ENCODE measurements around the gene KLF12.

The KLF12 gene

DNA sequence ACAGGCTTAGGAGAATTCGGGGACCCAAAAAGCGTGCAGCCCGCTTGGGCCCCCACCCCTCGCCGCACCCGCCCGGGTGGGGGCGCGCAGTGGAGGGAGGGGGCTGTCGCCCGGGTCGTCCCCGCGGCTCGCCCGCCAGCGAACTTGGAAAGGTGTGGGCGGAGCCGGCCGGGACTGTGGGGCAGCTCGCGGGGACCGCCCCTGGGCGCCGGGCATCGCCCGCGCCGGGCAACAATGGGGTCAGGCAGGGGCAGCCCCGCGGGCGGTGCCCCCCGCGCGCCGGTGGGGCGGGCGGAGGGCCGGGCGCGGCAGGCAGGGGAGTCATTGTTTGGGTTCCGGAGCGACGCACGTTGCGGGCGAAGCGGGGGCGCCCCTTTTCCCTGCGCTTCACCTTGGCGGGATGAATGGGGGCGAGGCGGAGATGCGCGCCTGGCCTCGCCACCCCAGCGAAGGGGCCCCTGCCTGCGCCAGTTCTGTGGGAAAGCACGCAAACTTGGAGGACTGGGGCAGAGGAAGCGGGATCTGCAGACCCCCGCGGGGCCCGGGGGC, 647 bp upstream of the KLF12 start:
- DNase-seq = peak; percentile 66

DNA sequence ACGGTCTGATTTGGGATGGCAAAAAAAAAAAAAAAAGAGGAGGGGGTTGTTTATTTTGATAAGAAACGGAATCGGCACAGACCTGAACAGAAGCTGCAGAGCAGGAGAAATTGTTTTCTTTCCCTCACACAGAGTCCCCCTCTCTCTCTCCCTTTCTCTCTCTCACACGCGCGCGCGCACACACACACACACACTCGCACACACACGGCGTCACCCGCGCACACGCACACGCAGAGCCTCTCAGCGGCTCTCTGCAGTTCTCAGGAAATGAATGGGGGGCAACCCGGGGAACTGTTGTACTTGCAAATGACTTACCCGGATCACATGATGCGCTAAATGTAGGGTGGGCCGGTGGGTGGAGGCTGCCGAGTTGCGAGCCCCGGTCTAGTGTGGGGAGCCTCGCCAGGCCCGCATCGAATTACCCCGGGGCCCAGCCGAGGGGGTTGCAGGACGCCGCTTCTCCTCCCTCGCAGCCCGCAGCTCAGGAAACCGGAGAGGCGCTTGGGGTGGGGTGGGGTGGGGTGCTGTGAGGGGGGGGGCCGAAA, 475 bp downstream of the KLF12 start:
- DNase-seq = peak; percentile 94

DNA sequence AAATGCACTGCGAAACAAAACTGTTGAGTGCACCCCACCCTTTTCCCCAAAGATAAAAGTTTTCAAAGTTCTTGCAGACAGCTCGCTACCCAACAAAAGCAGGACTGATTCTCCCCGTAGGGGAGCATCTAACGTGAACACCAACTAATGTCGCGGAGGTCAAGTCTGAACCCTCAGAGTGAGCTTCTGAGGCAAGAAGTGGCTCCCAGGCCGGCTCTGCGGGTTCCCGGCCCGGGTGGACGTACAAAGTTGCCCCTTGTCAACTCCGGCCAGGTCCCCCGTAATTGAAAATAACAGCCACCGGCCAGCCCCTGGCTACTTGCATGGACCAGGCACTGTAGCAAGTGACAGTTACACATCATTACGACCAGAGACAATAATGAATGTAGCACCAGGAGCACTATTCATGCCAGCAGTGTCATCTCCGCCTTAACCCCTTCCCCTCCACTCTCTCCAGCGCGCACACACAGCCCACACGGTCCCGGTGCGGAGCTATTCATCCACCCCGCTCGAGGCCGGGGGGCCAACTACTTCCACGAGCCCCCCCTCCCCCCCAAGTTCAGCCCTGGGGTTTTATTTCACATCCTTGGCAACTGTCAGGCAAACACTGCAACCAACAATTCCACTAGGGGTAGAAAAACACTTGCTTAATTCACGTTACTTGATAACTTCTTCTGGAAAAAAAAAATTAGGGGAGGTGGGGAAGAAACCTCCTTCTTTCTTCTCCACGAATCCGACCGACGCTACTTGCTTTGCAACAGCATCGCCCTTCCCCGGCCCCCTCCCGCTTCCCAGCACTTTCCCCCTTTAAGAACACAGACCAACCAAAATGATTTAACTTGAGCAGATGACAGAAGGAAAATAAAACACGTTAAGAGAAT, 1.2 kb downstream of the KLF12 start:
- DNase-seq = peak; percentile 63

- DNase-seq = peak; percentile 86
These were observed 1.9 kb downstream of the KLF12 start for GRCh38 chr13:74132152-74132775.

GRCh38 chr13:74131227-74131626, 3.0 kb downstream of the KLF12 start:
- no peak for DNase-seq

GRCh38 chr13:74129500-74130191, 4.6 kb downstream of the KLF12 start:
- DNase-seq = peak; percentile 62

- DNase-seq = no peak
These were observed 5.9 kb downstream of the KLF12 start for GRCh38 chr13:74128156-74128767.

GRCh38 chr13:74118328-74118727, 15.9 kb downstream of the KLF12 start:
- no peak for DNase-seq

DNA sequence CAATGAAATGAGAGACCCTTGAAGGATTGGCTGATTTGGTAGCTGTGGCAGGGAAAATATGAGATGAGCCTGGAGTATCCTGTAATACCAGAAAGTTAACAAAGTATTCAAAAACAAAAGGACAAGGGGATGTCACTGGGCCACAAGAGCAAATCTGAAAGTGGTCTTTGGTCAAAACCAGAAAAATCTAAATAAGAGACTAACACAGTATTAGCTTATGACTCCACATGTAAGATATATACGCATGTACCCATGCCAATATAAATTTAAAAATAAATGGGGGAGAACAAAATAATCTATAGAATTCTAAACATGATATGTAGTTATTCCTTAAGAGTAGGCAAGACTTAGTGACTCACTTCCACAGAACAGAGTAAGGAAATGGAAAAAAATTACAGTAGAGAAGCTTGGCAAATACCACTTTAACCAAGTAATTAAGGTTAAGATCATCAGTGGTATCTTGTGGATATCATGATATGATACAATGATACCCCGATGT, 16.9 kb downstream of the KLF12 start:
- DNase-seq = no peak

DNA sequence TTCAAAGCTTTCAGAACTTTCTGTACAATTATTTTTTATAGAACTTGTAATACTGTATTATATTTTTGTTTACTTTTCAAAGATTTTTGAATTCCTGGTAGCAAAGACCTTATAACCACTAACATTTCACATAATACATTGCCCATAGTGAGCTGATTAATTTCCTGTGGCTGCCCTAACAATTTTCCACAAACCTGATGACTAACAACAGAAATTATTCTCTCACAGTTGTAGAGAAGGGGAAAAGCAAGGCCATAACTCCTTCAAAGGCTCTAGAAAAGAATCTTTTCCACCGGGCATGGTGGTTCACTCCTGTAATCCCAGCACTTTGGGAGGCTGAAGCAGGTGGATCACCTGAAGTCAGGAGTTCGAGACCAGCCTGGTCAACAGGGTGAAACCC, 19.1 kb downstream of the KLF12 start:
- DNase-seq = no peak

DNA sequence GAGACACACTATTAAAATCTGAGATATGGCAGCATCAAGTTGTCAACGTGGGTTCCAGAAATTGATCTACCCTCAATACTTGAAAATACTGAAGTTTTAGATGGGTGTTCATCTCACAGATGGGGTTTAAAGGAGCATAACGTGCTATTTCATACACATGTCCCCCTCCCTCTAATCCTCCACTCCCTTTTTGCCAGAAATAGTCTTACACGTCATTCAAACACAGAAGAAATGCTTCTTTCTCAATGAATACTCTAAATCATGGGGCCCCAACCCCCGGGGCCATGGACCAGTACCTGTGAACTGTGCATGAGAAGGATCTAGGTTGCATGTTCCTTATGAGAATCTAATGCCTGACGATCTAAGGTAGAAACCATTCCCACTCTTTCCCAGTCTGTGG, 19.6 kb downstream of the KLF12 start:
- DNase-seq = no peak

DNA sequence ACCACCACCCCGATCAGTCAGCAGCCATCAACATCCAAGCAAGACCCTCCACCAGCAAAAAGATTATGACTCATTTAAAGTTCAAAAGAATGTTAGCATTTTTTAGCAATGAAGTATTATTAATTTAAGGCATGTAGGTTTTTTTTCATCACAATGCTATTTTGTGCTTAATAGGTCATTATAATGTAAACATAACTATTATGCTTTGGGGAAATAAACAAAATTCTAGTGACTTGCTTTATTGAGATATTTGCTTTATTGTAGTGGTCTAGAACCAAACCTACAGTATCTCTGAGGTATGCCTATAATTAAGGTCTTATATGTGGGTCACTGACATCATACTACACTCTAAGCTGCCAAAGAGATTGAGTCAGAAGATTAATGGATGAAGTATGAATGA, 20.0 kb downstream of the KLF12 start:
- no peak for DNase-seq

- DNase-seq = no peak
These were observed 22.0 kb downstream of the KLF12 start for GRCh38 chr13:74111901-74112824.

GRCh38 chr13:74111399-74111798, 22.8 kb downstream of the KLF12 start:
- no peak for DNase-seq

GRCh38 chr13:74110053-74110452, 24.2 kb downstream of the KLF12 start:
- DNase-seq = no peak

- DNase-seq = no peak
These were observed 26.6 kb downstream of the KLF12 start for GRCh38 chr13:74107598-74107997.

DNA sequence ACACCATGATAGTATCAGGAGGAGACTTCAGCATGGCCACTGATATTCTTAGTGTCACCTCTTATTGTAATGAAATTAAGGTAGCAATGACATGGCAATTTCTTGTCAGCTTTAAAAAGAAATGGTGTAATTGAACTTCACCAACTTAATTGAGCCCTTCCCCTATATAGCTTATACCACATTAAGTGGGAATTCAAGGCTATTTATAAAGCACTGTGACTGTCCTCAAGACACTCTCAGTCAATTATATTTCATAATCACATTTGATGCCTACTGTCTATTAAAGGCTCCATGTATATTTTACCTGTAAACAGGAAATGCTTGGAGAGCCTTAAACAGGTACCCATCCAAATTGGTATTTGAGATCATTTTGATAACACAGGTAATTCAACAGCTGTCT, 28.3 kb downstream of the KLF12 start:
- DNase-seq = no peak

DNA sequence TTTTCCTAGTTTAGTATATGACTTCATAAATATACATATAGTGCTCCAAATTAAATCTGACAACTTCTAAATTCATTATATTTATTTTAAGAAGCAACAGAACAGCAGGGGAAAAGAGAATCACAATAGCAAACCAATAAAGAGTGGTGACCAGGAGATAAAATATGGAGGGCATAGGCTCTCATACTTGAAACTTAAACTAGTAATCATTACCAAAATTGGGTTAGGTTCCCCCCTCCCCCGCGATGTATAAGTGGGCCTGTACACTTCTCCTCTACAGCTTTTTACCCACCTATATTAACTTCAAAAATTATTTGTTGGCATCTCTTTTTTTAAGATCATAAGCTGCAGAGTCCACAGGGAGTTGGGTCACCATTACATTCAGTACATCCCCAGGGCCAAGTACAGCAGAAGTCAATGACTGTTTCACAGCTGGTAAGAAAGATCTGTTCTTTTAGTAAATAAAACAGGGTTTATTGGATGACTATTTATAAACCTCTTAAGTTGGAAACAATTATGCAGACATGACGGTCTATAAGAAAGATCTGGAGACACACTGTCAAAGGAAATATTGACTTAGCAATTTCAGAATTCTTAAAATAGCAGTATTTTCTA, 29.4 kb downstream of the KLF12 start:
- DNase-seq = no peak

GRCh38 chr13:74103970-74104555, 30.1 kb downstream of the KLF12 start:
- DNase-seq = no peak

DNA sequence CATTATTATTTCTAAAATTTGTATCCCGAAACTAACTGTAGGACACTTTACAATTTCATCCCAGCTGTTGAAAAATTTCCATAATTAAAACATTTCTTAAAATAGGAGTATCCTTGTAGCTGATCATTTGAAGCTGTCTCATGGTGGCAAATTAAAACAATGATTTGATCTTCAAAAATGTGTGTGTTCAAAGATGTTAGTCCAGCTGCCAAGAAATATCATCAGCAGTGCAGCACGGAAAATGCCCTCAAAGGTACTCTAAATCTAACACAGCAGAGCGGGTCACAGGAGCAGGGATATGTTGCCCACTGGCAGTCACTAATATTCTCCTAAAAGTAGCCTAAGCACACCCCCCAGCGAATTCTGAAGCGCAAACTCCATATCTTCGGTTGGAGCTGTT, 31.0 kb downstream of the KLF12 start:
- DNase-seq = no peak

- no peak for DNase-seq
These were observed 31.5 kb downstream of the KLF12 start for GRCh38 chr13:74102691-74103090.
